KOPT-K1 (cell line): Measurements from ENCODE around the gene RGS19.

ENCODE experiments used
- H3K27ac ChIP-seq: fragments of 200-600 bp; sonication (generic); 2 replicates; pipeline ENCODE4 v1.5.1; 2016; ENCODE audit warnings: antibody characterized with exemption, mild to moderate bottlenecking, low read depth, low read length; ENCODE audit not compliant: poor library complexity, severe bottlenecking
- H3K36me3 ChIP-seq: fragments of 200-600 bp; sonication (generic); 2 replicates; pipeline ENCODE4 v1.5.1; 2017; ENCODE audit warnings: antibody characterized with exemption, mild to moderate bottlenecking, low read length, moderate library complexity; ENCODE audit not compliant: insufficient read depth
- H3K9me3 ChIP-seq: fragments of 200-600 bp; sonication (generic); 2 replicates; pipeline ENCODE4 v1.5.1; 2017; ENCODE audit warnings: antibody characterized with exemption, low read length, mild to moderate bottlenecking; ENCODE audit not compliant: insufficient read depth, poor library complexity, severe bottlenecking

The RGS19 gene

GRCh38 chr20:64111841-64112641 lies 32.7 kb upstream of the RGS19 start:
- Histone ChIP-seq H3K9me3 (no peaks in the 10 kb centered on the region), H3K27ac (no peak overlapping the region)

GRCh38 chr20:64110411-64111068 lies 31.2 kb upstream of the RGS19 start:
- Histone ChIP-seq H3K27ac (no peak overlapping the region), H3K36me3 (no peaks in the 10 kb centered on the region), H3K9me3 (no peaks in the 10 kb centered on the region)

More at GRCh38 chr20:64111841-64112641, 32.7 kb upstream of the RGS19 start:
- no peaks in the 10 kb centered on the region for H3K36me3 ChIP-seq

GRCh38 chr20:64109831-64110391 lies 30.6 kb upstream of the RGS19 start:
- no peak overlapping the region for H3K27ac ChIP-seq
- no peaks in the 10 kb centered on the region for H3K9me3 ChIP-seq
- H3K36me3 ChIP-seq = no peaks in the 10 kb centered on the region

GRCh38 chr20:64108731-64109681 lies 29.7 kb upstream of the RGS19 start:
- Histone ChIP-seq H3K36me3 (no peaks in the 10 kb centered on the region), H3K9me3 (no peaks in the 10 kb centered on the region), H3K27ac (no peak overlapping the region)

GRCh38 chr20:64107736-64108457 lies 28.6 kb upstream of the RGS19 start:
- no peaks in the 10 kb centered on the region for H3K36me3 ChIP-seq
- H3K27ac ChIP-seq = no peak overlapping the region
- H3K9me3 ChIP-seq = no peaks in the 10 kb centered on the region

GRCh38 chr20:64106981-64107735 lies 27.8 kb upstream of the RGS19 start, which contains the start of gene NPBWR2:
Gene NPBWR2 (minus strand): TSS chr20:64107565. CDS start chr20:64106831, 734 bp downstream.
- Histone ChIP-seq H3K27ac (no peak within 1 kb of the TSS), H3K36me3 (no peaks in the 10 kb centered on the region), H3K9me3 (no peaks in the 10 kb centered on the region)

- no peaks in the 10 kb centered on the region for H3K9me3 ChIP-seq
- H3K27ac ChIP-seq = no peak overlapping the region
- no peaks in the 10 kb centered on the region for H3K36me3 ChIP-seq
Observed at GRCh38 chr20:64106435-64106961, 27.2 kb upstream of the RGS19 start.

GRCh38 chr20:64105846-64106434 lies 26.6 kb upstream of the RGS19 start:
- no peak overlapping the region for H3K27ac ChIP-seq
- no peaks in the 10 kb centered on the region for H3K9me3 ChIP-seq
- no peaks in the 10 kb centered on the region for H3K36me3 ChIP-seq

GRCh38 chr20:64104667-64105451 lies 25.5 kb upstream of the RGS19 start:
- Histone ChIP-seq H3K36me3 (no peaks in the 10 kb centered on the region), H3K27ac (no peak overlapping the region), H3K9me3 (no peaks in the 10 kb centered on the region)

- H3K9me3 ChIP-seq = no peaks in the 10 kb centered on the region
- no peaks in the 10 kb centered on the region for H3K36me3 ChIP-seq
- no peak overlapping the region for H3K27ac ChIP-seq
Observed at GRCh38 chr20:64103871-64104666, 24.8 kb upstream of the RGS19 start.

GRCh38 chr20:64102647-64103354 lies 23.5 kb upstream of the RGS19 start:
- Histone ChIP-seq H3K36me3 (no peaks in the 10 kb centered on the region), H3K9me3 (no peaks in the 10 kb centered on the region), H3K27ac (no peak overlapping the region)
